Measurements from ENCODE around the gene DOK5. TPM values are rescaled to one million over a fixed set of nuclear protein-coding genes. Genes with fewer than 3 reads are reported as not detected.
A peak's percentile ranks its signal among the peaks of the same experiment; 100 is the strongest.

DOK5 gene
- total and polyA plus RNA-seq, 2 experiments from 2014 or later, result 5.0 to 6.9 TPM

- no peak overlapping the region for H3K4me3 Mint-ChIP-seq
- Histone ChIP-seq H3K79me2 (replicated peaks; ENCODE audit: insufficient read depth) (no peaks in the 10 kb centered on the region), H4K20me1 (replicated peaks; ENCODE audit: insufficient read depth) (no peaks in the 10 kb centered on the region), H3K4me3 (no peak overlapping the region), H3K4me2 (no peak overlapping the region), H3K9me2 (ENCODE audit: insufficient read depth) (no peaks in the 10 kb centered on the region), H3K27me3 (ENCODE audit: insufficient read depth) (no peaks in the 10 kb centered on the region), H3K4me1 (ENCODE audit: insufficient read depth) (no peaks in the 10 kb centered on the region), H3F3A (replicated peaks; ENCODE audit: low read depth) (no peaks in the 10 kb centered on the region), H3K36me3 (ENCODE audit: insufficient read depth) (no peaks in the 10 kb centered on the region), H2AFZ (no peak overlapping the region), H3K27ac (ENCODE audit: low read depth) (no peak overlapping the region)
- DNase-seq (ENCODE audit: low spot score), result no peak
- H3K27ac Mint-ChIP-seq, result no peak overlapping the region
- no peak for TF ChIP-seq ZNF114 (CRISPR knock-in tag; IDR thresholded peaks at IDR 0.05)
- no peak for TF ChIP-seq CTCF (conservative IDR thresholded peaks at IDR 0.05; ENCODE audit: low read depth in 2 of 2)
- TF ChIP-seq CREB1 (CRISPR knock-in tag; IDR thresholded peaks at IDR 0.05; ENCODE audit: low read depth), result no peak
- H3K36me3 Mint-ChIP-seq (ENCODE audit: low read depth), result no peaks in the 10 kb centered on the region
- no peaks in the 10 kb centered on the region for H3K27me3 Mint-ChIP-seq (ENCODE audit: insufficient read depth, low read depth, poor library complexity)
- H3K9me3 Mint-ChIP-seq, result no peaks in the 10 kb centered on the region
- peaks cover 3% of the 10 kb centered on the region; the same call in 2 of the 3 replicates for H3K4me1 Mint-ChIP-seq
- no peak for ATAC-seq
These were observed 109.8 kb downstream of the DOK5 start for GRCh38 chr20:54585217-54585616.

DNA sequence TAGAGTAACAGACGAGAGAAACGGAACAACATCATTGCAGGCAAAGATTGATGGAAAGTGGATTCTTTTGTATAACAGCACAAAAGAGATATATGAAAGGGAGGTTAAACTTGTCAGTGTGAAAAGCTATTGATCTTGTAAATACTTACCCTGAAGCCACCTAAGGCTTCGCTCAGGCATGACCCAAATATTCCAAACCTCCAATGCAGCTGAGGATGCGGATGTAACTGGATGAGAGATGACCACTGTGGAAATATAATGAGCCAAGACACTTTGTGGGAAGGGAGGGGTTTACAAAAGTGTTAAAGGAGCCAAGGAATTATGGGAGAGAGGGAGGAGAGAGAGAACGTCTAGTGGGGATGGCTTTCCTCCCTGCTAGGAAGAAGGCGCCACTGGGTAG lies 112.0 kb downstream of the DOK5 start:
- H3K27ac Mint-ChIP-seq, result no peak overlapping the region
- no peaks in the 10 kb centered on the region for H3K9me3 Mint-ChIP-seq
- DNase-seq (ENCODE audit: low spot score), result no peak
- Histone ChIP-seq H3K4me1 (ENCODE audit: insufficient read depth) (no peaks in the 10 kb centered on the region), H4K20me1 (replicated peaks; ENCODE audit: insufficient read depth) (no peaks in the 10 kb centered on the region), H3F3A (replicated peaks; ENCODE audit: low read depth) (no peaks in the 10 kb centered on the region), H3K4me3 (no peak overlapping the region), H3K27me3 (ENCODE audit: insufficient read depth) (no peaks in the 10 kb centered on the region), H2AFZ (no peak overlapping the region), H3K27ac (ENCODE audit: low read depth) (no peak overlapping the region), H3K79me2 (replicated peaks; ENCODE audit: insufficient read depth) (no peaks in the 10 kb centered on the region), H3K36me3 (ENCODE audit: insufficient read depth) (no peaks in the 10 kb centered on the region), H3K4me2 (no peak overlapping the region), H3K9me2 (ENCODE audit: insufficient read depth) (no peaks in the 10 kb centered on the region)
- 0 out of 3 replicates have a peak, but pooled peaks cover 3% of the 10 kb centered on the region for H3K36me3 Mint-ChIP-seq (ENCODE audit: low read depth)
- TF ChIP-seq CREB1 (CRISPR knock-in tag; IDR thresholded peaks at IDR 0.05; ENCODE audit: low read depth), result no peak
- no peak for TF ChIP-seq JUNB (IDR thresholded peaks at IDR 0.05; ENCODE audit: unreplicated experiment)
- TF ChIP-seq STAT1 (IDR thresholded peaks at IDR 0.05; ENCODE audit: unreplicated experiment), result no peak
- no peak for TF ChIP-seq EZH2 (IDR thresholded peaks at IDR 0.05; ENCODE audit: low read depth, unreplicated experiment)
- no peak for TF ChIP-seq ZNF114 (CRISPR knock-in tag; IDR thresholded peaks at IDR 0.05)
- no peak overlapping the region for H3K4me3 Mint-ChIP-seq
- no peak for ATAC-seq
- H3K27me3 Mint-ChIP-seq (ENCODE audit: insufficient read depth, low read depth, poor library complexity), result no peaks in the 10 kb centered on the region
- peaks cover 3% of the 10 kb centered on the region; the same call in 2 of the 3 replicates for H3K4me1 Mint-ChIP-seq

- Histone ChIP-seq H3K4me2 (no peak overlapping the region), H2AFZ (no peak overlapping the region), H3K27me3 (ENCODE audit: insufficient read depth) (no peaks in the 10 kb centered on the region), H3K9me2 (ENCODE audit: insufficient read depth) (no peaks in the 10 kb centered on the region), H3K4me3 (no peak overlapping the region), H3K4me1 (ENCODE audit: insufficient read depth) (no peaks in the 10 kb centered on the region), H3K27ac (ENCODE audit: low read depth) (no peak overlapping the region), H3K36me3 (ENCODE audit: insufficient read depth) (no peaks in the 10 kb centered on the region), H4K20me1 (replicated peaks; ENCODE audit: insufficient read depth) (no peaks in the 10 kb centered on the region), H3F3A (replicated peaks; ENCODE audit: low read depth) (no peaks in the 10 kb centered on the region), H3K79me2 (replicated peaks; ENCODE audit: insufficient read depth) (no peaks in the 10 kb centered on the region)
- Mint-ChIP-seq H3K36me3 (ENCODE audit: low read depth) (peaks cover 7% of the 10 kb centered on the region; the same call in 1 of the 3 replicates), H3K4me1 (peaks cover 3% of the 10 kb centered on the region; the same call in 2 of the 3 replicates), H3K9me3 (no peaks in the 10 kb centered on the region), H3K27ac (no peak overlapping the region), H3K27me3 (ENCODE audit: insufficient read depth, low read depth, poor library complexity) (peaks cover 2% of the 10 kb centered on the region), H3K4me3 (no peak overlapping the region)
- DNase-seq (ENCODE audit: low spot score), result peak; percentile 6
- ATAC-seq, result no peak
- TF ChIP-seq STAT1 (IDR thresholded peaks at IDR 0.05; ENCODE audit: unreplicated experiment) (no peak), NANOG (IDR thresholded peaks at IDR 0.05; ENCODE audit: borderline replicate concordance) (no peak), REST (IDR thresholded peaks at IDR 0.05; ENCODE audit: unreplicated experiment) (no peak), EZH2 (IDR thresholded peaks at IDR 0.05; ENCODE audit: low read depth, unreplicated experiment) (no peak), ZNF331 (CRISPR knock-in tag; IDR thresholded peaks at IDR 0.05; ENCODE audit: low read depth) (no peak), EZH2phosphoT487 (IDR thresholded peaks at IDR 0.05; ENCODE audit: unreplicated experiment) (no peak)
- TF ChIP-seq, protein P1, sequence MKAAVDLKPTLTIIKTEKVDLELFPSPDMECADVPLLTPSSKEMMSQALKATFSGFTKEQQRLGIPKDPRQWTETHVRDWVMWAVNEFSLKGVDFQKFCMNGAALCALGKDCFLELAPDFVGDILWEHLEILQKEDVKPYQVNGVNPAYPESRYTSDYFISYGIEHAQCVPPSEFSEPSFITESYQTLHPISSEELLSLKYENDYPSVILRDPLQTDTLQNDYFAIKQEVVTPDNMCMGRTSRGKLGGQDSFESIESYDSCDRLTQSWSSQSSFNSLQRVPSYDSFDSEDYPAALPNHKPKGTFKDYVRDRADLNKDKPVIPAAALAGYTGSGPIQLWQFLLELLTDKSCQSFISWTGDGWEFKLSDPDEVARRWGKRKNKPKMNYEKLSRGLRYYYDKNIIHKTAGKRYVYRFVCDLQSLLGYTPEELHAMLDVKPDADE (IDR thresholded peaks at IDR 0.05), result no peak
These were observed 114.1 kb downstream of the DOK5 start for GRCh38 chr20:54589402-54590030.

Data from GM23338 (cell line).